Transverse colon (tissue), 4 donors: ENCODE results near the gene RALGPS1. TPM values are rescaled to one million over a fixed set of nuclear protein-coding genes. Genes with fewer than 3 reads are reported as not detected.

ENCODE experiments used
- DNase-seq: peaks from one replicate; pipeline ENCODE4 v3.0.0-alpha.2; 2019
- H3K27ac ChIP-seq, 4 donors: fragments of 200-600 bp; sonication (generic); 2 replicates each; pipeline ENCODE4 v1.5.1; 2016 to 2018; ENCODE audit warnings: inconsistent platforms in 4 of 4
- H3K27me3 ChIP-seq: fragments of 200-600 bp; sonication (generic); 2 replicates; pipeline ENCODE4 v1.5.1; 2017; ENCODE audit warnings: inconsistent platforms
- H3K36me3 ChIP-seq, 4 donors: fragments of 200-600 bp; sonication (generic); 2 replicates each; pipeline ENCODE4 v1.5.1; 2017 to 2019; ENCODE audit warnings: inconsistent platforms in 4 of 4
- H3K4me1 ChIP-seq, 4 donors: fragments of 200-600 bp; sonication (generic); 2 replicates each; pipeline ENCODE4 v1.5.1; 2017 to 2020; ENCODE audit warnings: inconsistent platforms in 4 of 4
- H3K4me3 ChIP-seq, 4 donors: fragments of 200-600 bp; sonication (generic); 1 replicate in 1 of 4; 2 replicates in 3 of 4; pipeline versions ENCODE4 v1.5.1 to v1.6.1; 2017 to 2019; ENCODE audit warnings: inconsistent platforms in 4 of 4
- H3K9me3 ChIP-seq, 2 donors: fragments of 200-600 bp; sonication (generic); 2 replicates each; pipeline ENCODE4 v1.5.1; 2017 to 2019; ENCODE audit warnings: inconsistent platforms in 2 of 2
- EP300 ChIP-seq: sonication (generic); formaldehyde crosslinking; IDR thresholded peaks from one replicate; pipeline ENCODE4 v1.6.1; 2017; ENCODE audit warnings: antibody characterized with exemption, low read depth
- POLR2A ChIP-seq: fragments of 450-650 bp; IDR thresholded peaks from one replicate; pipeline ENCODE4 v1.6.1; 2016; ENCODE audit warnings: antibody characterized with exemption, mild to moderate bottlenecking, moderate library complexity
- POLR2AphosphoS5 ChIP-seq, 3 donors: sonication (generic); formaldehyde crosslinking; IDR thresholded peaks; one replicate each; pipeline ENCODE4 v1.6.1; 2016; ENCODE audit warnings: antibody characterized with exemption in 3 of 3
- WGBS, 2 donors: methylation state at CpG; one replicate each; pipeline ENCODE4 v1.1.5; 2018; ENCODE audit warnings: low coverage in 1 of 2; 5-methylcytosine and 5-hydroxymethylcytosine counted together
- in situ Hi-C, 4 donors: fragments of 200-750 bp; cut with MboI; loops; one replicate each; pipeline versions ENCODE4 v1.15.0 to v1.15.1; 2017; ENCODE audit warnings: low sequenced_read_pairs in 3 of 4, low pct_ligation_motif_present in 1 of 4, low pct_unique_long_range_greater_than_20kb in 1 of 4
- intact Hi-C: fragments of 100-400 bp; cut with DNase I; formaldehyde crosslinking; loops from one replicate; pipeline ENCODE4 v1.15.1; 2023; ENCODE audit warnings: low total_unique reads
- total RNA-seq, 4 donors: library from RNA; depleted of rRNA; stranded (reverse); fragments of >200 nt; gene quantifications; one replicate each; pipeline ENCODE4 v1.1.0, GENCODE V29; 2016
- TF ChIP-seq, protein P1 (sequence below), 5 experiments: fragments of 200-600 bp in 3 of 5; fragments of 450-650 bp in 2 of 5; sonication (generic) in 3 of 5; IDR thresholded peaks; 1 replicate in 2 of 5; 2 replicates in 3 of 5; pipeline ENCODE4 v1.5.1; 2016 to 2017; ENCODE audit warnings: antibody characterized with exemption in 5 of 5, inconsistent platforms in 3 of 5, mild to moderate bottlenecking in 2 of 5, moderate library complexity in 1 of 5

RALGPS1 gene
- total RNA-seq, 4 donors from 2014 or later, result 46.0 to 119 (median 87.6) TPM

DNA sequence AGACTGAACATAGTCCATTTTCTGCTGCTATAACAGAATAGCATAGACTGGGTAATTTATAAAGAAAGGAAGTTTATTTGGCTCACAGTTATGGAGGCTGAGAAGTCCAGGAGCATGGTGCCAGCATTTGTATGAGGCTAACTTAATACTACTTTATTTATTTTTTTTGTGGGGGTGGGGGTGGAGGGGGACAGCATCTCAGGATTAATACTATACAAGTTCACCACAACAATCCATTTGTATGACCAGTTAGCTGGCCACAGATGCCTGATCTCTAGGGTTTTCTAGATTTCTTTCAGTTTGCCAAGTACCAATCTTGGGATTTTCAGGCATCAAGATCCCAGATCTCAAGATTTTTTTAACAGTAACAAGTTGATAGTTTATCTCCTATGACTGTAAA is 187.6 kb downstream of the RALGPS1 start:
- no peak for TF ChIP-seq POLR2AphosphoS5 (IDR thresholded peaks at IDR 0.05)
- no peak for TF ChIP-seq POLR2A
- TF ChIP-seq EP300, result no peak
- TF ChIP-seq, protein P1, sequence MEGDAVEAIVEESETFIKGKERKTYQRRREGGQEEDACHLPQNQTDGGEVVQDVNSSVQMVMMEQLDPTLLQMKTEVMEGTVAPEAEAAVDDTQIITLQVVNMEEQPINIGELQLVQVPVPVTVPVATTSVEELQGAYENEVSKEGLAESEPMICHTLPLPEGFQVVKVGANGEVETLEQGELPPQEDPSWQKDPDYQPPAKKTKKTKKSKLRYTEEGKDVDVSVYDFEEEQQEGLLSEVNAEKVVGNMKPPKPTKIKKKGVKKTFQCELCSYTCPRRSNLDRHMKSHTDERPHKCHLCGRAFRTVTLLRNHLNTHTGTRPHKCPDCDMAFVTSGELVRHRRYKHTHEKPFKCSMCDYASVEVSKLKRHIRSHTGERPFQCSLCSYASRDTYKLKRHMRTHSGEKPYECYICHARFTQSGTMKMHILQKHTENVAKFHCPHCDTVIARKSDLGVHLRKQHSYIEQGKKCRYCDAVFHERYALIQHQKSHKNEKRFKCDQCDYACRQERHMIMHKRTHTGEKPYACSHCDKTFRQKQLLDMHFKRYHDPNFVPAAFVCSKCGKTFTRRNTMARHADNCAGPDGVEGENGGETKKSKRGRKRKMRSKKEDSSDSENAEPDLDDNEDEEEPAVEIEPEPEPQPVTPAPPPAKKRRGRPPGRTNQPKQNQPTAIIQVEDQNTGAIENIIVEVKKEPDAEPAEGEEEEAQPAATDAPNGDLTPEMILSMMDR (IDR thresholded peaks at IDR 0.05), result no peak
- Histone ChIP-seq H3K4me3 (no peak overlapping the region), H3K36me3 (no peaks in the 10 kb centered on the region), H3K9me3 (no peaks in the 10 kb centered on the region), H3K27me3 (no peaks in the 10 kb centered on the region), H3K4me1 (peaks cover 0 to 6% (median 6%) of the 10 kb centered on the region in 4 donors), H3K27ac (peak overlapping the region in 1 of 4 donors; percentile 17)
- in situ Hi-C loops (no loop called here), intact Hi-C loops (no loop called here)
- DNase-seq, result no peak

DNA sequence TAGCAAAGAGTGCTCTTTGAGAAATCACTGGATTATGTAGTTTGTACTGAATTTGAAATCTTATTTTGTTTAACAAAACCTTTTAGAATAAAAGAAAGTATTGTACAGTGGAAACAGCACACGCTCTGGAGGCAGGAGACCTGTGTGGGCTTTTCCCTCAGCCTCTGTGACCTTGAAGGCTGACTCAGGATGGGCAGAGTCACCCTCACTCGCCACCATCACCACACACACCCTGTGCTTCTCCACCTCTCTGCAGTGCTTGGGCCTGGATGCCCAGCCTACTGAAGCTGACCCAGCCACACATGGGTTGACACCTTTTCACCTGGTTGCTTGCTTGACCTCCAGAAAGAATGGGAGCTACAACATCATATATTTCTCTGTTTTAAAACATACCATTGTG is 188.2 kb downstream of the RALGPS1 start:
- H3K4me3 ChIP-seq, result no peak overlapping the region
- H3K36me3 ChIP-seq, result no peaks in the 10 kb centered on the region
- H3K4me1 ChIP-seq, result peaks cover 0 to 6% (median 6%) of the 10 kb centered on the region in 4 donors
- no peak for TF ChIP-seq POLR2A
- no peak for TF ChIP-seq EP300
- no peak for TF ChIP-seq POLR2AphosphoS5 (IDR thresholded peaks at IDR 0.05)
- TF ChIP-seq, protein P1 (IDR thresholded peaks at IDR 0.05), result no peak
- 93% methylated on average over 2 of the region's 2 CpGs; no CpG with 5 or more reads in 1 of the 2 donors for WGBS, 2 donors
- peak overlapping the region in 1 of 4 donors; percentile 17 for H3K27ac ChIP-seq
- H3K27me3 ChIP-seq, result no peaks in the 10 kb centered on the region
- H3K9me3 ChIP-seq, result no peaks in the 10 kb centered on the region
- DNase-seq, result no peak
- in situ Hi-C loops, result no loop called here
- intact Hi-C loops, result no loop called here

DNA sequence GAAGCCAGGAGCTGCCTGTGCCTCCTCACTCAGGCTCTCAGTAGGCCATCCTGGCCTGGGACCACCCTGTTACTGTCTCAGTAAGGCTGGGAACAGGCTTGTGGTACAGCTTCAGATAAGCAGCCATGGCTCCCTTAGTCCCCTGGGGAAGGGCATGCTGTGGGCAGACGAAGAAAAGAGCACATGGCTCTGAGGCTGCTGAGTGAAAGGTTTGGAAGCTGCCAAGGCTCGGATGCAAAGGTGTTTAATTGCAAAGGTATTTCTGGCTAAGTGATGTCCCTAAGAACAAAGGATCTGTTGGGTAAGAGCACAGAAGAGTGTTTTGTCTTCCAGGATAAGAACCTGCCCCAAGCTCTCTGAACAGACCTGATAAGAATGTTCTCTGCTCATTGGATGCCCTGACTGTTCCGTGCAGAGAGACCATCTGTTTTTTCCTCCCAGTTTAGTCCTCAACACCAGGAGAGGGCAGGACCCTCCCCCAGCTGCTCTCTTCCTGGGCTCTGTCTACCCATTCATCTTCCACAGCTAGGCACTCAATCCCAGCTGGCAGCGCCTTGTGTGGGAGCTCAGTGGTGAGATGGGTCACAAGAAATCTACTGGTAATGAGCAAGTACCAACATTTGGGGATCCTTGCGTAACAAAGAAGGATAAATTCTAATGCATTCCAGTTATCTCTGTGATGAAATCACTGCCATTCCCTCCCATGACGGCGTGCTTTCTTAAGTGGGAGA is 190.2 kb downstream of the RALGPS1 start:
- in situ Hi-C loops (no loop called here), intact Hi-C loops (no loop called here)
- H3K27me3 ChIP-seq, result no peaks in the 10 kb centered on the region
- H3K36me3 ChIP-seq, result no peaks in the 10 kb centered on the region
- WGBS, 2 donors, result 80 to 83% methylated on average over 1 to 7 of the region's 7 CpGs
- no peak overlapping the region for H3K4me3 ChIP-seq
- no peak for TF ChIP-seq POLR2AphosphoS5 (IDR thresholded peaks at IDR 0.05)
- no peak for TF ChIP-seq EP300
- TF ChIP-seq, protein P1 (IDR thresholded peaks at IDR 0.05), result no peak
- TF ChIP-seq POLR2A, result no peak
- DNase-seq, result no peak
- H3K9me3 ChIP-seq, result no peaks in the 10 kb centered on the region
- H3K4me1 ChIP-seq, result peaks cover 0 to 8% (median 3%) of the 10 kb centered on the region in 4 donors
- peak overlapping the region in 2 of 4 donors; percentile 61 to 78 for H3K27ac ChIP-seq

DNA sequence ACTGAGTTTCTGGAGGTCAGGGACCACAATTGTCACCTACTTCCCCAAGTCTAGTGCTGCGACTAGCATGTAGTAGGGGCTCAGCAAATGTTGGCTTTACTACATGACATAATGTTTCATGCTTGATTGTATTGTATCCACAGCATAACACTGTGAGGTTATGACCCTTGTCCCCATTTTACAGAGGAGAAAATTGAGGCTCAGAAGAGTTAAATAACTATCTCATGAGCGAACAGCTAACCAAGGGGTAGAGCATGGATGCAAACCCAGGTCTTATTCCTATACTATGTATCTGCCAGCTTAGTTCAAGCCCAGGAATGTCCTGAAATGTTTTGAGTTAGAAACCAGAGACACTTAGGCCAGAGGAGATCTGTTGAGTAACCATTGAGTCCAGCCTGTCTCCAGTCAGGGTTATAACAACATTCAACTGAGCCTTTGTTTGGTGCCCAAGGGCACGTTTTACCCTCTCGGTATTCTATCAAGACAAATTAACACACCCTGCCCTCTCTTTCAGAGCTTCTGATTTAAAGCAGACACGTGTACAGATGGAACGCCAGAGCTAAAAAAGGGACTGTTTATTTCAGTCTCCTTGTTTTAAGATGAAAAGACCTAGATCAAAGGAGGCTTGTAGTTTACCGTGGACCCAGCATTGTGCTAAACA is 191.4 kb downstream of the RALGPS1 start:
- TF ChIP-seq POLR2A, result no peak
- no peak for TF ChIP-seq EP300
- no peak for TF ChIP-seq POLR2AphosphoS5 (IDR thresholded peaks at IDR 0.05)
- TF ChIP-seq, protein P1 (IDR thresholded peaks at IDR 0.05), result no peak
- 79 to 84% methylated on average over 5 to 7 of the region's 7 CpGs for WGBS, 2 donors
- Histone ChIP-seq H3K4me1 (peaks cover 0 to 13% (median 3%) of the 10 kb centered on the region in 4 donors), H3K36me3 (no peaks in the 10 kb centered on the region), H3K27ac (peak overlapping the region; percentile 1 to 78 (median 61)), H3K27me3 (no peaks in the 10 kb centered on the region), H3K9me3 (no peaks in the 10 kb centered on the region), H3K4me3 (no peak overlapping the region)
- in situ Hi-C loops (no loop called here), intact Hi-C loops (no loop called here)
- DNase-seq, result no peak
